GM11168 (cell line): Measurements from ENCODE around the gene KSR2.
"Not testable (repeated sequence)": the region's sequence is repeated elsewhere in the genome, so short reads cannot be mapped to it uniquely, and the experiment has no call there.

Experiments
- in situ Hi-C: fragments of 300-500 bp; cut with MboI; formaldehyde crosslinking; loops from one replicate; pipeline ENCODE4 v1.12.0; 2022; ENCODE audit warnings: low sequenced_read_pairs; ENCODE audit not compliant: unreplicated experiment

The KSR2 gene

GRCh38 chr12:117897372-117898161 is 71.2 kb downstream of the KSR2 start:
- in situ Hi-C loops: loop anchor here (25.0 kb wide), 1 partner anchor 490 kb away; the partner anchor contains the start of gene SUDS3

GRCh38 chr12:117896009-117896408 is 72.8 kb downstream of the KSR2 start:
- in situ Hi-C loops: loop anchor here (25.0 kb wide), 1 partner anchor 491 kb away; the partner anchor contains the start of gene SUDS3

GRCh38 chr12:117892441-117892840 is 76.3 kb downstream of the KSR2 start:
- in situ Hi-C loops: loop anchor here (25.0 kb wide), 1 partner anchor 495 kb away; the partner anchor contains the start of gene SUDS3

GRCh38 chr12:117891265-117891664 is 77.5 kb downstream of the KSR2 start:
- in situ Hi-C loops: loop anchor here (25.0 kb wide), 1 partner anchor 496 kb away; the partner anchor contains the start of gene SUDS3

- in situ Hi-C loops: loop anchor here (25.0 kb wide), 1 partner anchor 497 kb away; the partner anchor contains the start of gene SUDS3
These were observed 78.1 kb downstream of the KSR2 start for GRCh38 chr12:117890644-117891043.

GRCh38 chr12:117890137-117890536 is 78.7 kb downstream of the KSR2 start:
- in situ Hi-C loops: loop anchor here (25.0 kb wide), 1 partner anchor 497 kb away; the partner anchor contains the start of gene SUDS3

- in situ Hi-C loops: loop anchor here (25.0 kb wide), 1 partner anchor 498 kb away; the partner anchor contains the start of gene SUDS3
These were observed 79.7 kb downstream of the KSR2 start for GRCh38 chr12:117889098-117889497.

GRCh38 chr12:117885211-117885610 is 83.6 kb downstream of the KSR2 start:
- in situ Hi-C loops: loop anchor here (25.0 kb wide), 1 partner anchor 502 kb away; the partner anchor contains the start of gene SUDS3

- in situ Hi-C loops: loop anchor here (25.0 kb wide), 1 partner anchor 503 kb away; the partner anchor contains the start of gene SUDS3
These were observed 84.6 kb downstream of the KSR2 start for GRCh38 chr12:117884161-117884560.

GRCh38 chr12:117882603-117883184 is 86.1 kb downstream of the KSR2 start:
- in situ Hi-C loops: loop anchor here (25.0 kb wide), 1 partner anchor 505 kb away; the partner anchor contains the start of gene SUDS3

- in situ Hi-C loops: loop anchor here (25.0 kb wide), 1 partner anchor 505 kb away; the partner anchor contains the start of gene SUDS3
These were observed 86.6 kb downstream of the KSR2 start for GRCh38 chr12:117882181-117882580.

GRCh38 chr12:117881517-117881916 is 87.3 kb downstream of the KSR2 start:
- in situ Hi-C loops: loop anchor here (25.0 kb wide), 1 partner anchor 506 kb away; the partner anchor contains the start of gene SUDS3

GRCh38 chr12:117878605-117879004 is 90.2 kb downstream of the KSR2 start:
- in situ Hi-C loops: loop anchor here (25.0 kb wide), 1 partner anchor 509 kb away; the partner anchor contains the start of gene SUDS3

- in situ Hi-C loops: loop anchor here (25.0 kb wide), 1 partner anchor 511 kb away; the partner anchor contains the start of gene SUDS3
These were observed 92.4 kb downstream of the KSR2 start for GRCh38 chr12:117876436-117876816.

GRCh38 chr12:117875744-117876435 is 92.9 kb downstream of the KSR2 start:
- in situ Hi-C loops: loop anchor here (25.0 kb wide), 1 partner anchor 511 kb away; the partner anchor contains the start of gene SUDS3

- in situ Hi-C loops: loop anchor here (25.0 kb wide), 1 partner anchor 512 kb away; the partner anchor contains the start of gene SUDS3
These were observed 93.9 kb downstream of the KSR2 start for GRCh38 chr12:117874842-117875434.

GRCh38 chr12:117874198-117874597 is 94.6 kb downstream of the KSR2 start:
- in situ Hi-C loops: not testable (repeated sequence)

- in situ Hi-C loops: no loop called here
These were observed 96.1 kb downstream of the KSR2 start for GRCh38 chr12:117872546-117873169.

GRCh38 chr12:117869551-117869950 is 99.2 kb downstream of the KSR2 start:
- in situ Hi-C loops: no loop called here
